UCSD-AML1 (cell line): ENCODE data around the gene SARNP.
A peak's percentile ranks its signal among the peaks of the same experiment; 100 is the strongest.
"Not testable (repeated sequence)": the region's sequence is repeated elsewhere in the genome, so short reads cannot be mapped to it uniquely, and the experiment has no call there.

Source experiments
- DNase-seq: peaks from one replicate; lab custom pipeline; 2025; ENCODE audit not compliant: unreplicated experiment; lab: John Stamatoyannopoulos, UW

The SARNP gene

DNA sequence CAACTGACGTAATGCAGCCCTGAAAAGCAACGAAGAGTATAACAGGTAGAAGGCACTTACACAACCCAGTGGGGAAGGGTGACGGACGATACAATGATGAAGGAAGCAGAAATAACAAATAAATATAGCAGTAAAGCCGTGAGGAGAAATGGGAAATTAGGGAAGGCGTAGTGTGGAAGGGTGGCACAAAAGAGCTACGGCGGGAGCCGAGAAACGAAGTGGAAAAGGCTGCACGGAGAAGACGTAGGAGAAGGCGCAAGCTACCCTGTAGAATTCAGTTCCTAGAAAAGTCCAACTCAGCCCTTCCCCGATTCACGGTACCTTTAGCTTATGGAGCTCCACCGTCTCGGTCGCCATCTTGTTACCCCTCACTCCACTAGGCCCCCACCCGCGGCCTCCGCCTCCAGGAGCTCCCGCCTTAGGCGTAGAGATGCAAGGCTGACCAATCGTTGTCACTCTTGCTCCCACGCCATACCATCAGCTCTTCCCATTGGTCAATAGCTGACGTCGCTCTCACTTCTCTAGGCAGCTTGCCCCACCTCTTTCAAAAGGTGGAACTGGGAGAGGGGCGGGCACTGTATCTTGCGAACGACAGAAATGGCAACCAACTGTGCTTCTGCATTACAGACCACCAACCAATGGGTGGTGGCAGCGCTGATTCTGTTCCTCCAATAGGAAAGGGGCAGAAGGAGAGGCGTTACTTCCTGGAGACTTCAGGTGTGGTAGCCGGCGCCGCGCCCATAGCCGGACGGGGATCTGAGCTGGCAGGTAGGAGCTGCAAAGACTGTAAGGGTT, at the start of gene SARNP, which contains the start of gene ORMDL2:
SARNP (minus strand) TSS at position 380 of the 795 bp plus-strand sequence; CDS start at position 357, 23 bp downstream.
ORMDL2 (plus strand) TSS at position 697 of the 795 bp plus-strand sequence. CDS start 959 bp downstream, outside the sequence.
- DNase-seq, result peak; percentile 95

- not testable (repeated sequence) for DNase-seq
These were observed 49.0 kb upstream of the SARNP start for GRCh38 chr12:55866454-55867004.

- no peak for DNase-seq
These were observed 47.8 kb upstream of the SARNP start for GRCh38 chr12:55865327-55865726.

DNA sequence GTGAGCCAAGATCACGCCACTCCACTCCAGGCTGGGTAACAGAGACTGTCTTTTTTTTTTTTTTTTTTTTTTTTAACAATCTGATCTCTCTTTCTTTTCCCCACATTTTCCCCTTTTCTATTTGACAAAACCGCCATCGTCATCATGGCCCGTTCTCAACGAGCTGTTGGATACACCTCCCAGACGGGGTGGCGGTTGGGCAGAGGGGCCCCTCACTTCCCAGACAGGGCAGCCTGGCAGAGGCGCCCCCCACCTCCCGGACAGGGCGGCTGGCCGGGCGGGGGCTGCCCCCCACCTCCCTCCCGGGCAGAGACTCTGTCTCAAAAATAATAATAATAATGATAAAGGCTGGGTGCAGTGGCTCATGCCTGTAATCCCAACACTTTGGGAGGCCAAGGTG, 45.4 kb upstream of the SARNP start:
- not testable (repeated sequence) for DNase-seq

DNA sequence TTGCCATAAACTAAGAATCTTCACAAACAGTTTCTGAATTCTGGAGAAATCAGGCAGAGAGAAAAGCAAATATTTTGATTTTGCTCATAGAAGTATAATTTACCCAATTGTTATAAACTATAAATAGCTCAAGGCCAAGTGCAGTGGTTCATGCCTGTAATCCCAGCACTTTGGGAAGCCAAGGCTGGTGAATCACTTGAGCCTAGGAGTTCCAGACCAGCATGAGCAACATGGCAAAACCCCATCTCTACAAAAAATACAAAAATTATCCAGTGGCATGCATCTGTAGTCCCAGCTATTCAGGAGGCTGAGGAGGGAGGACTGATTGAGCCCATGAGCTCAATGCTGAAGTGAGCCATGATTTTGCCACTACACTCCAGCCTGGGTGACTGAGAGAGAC, 44.8 kb upstream of the SARNP start:
- no peak for DNase-seq

DNA sequence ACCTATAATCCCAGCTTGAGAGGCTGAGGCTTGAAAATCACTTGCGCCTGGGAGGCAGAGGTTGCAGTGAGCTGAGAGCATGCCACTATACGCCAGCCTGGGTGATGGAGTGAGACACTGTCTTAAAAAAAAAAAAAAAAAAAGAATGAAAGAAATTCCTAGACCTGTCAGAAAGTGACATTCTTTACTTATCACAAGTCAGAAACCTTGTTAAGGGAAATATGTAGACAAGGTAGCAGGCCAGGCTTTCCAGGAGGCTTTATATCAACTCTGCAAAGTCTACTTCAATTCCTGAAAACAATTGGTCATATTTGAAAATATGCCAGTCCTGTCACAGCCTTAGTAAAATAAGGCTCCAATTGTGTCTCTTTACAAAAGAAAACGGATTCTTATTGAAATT, 44.3 kb upstream of the SARNP start:
- no peak for DNase-seq

DNA sequence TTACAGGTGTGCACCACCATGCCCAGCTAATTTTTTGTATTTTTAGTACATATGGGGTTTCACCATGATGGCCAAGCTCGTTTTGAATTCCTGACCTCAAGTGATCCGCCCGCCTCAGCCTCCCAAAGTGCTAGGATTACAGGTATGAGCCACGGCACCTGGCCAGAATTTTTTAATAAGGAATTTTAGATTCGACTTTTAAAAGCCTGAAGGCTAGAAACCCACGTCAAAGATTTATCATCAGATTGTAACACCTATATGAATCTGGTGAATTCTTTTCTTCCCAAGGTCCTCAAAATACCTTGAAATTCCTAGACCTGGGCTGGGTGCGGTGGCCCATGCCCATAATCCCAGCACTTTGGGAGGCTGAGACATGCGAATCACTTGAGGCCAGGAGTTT, 43.9 kb upstream of the SARNP start:
- no peak for DNase-seq

DNA sequence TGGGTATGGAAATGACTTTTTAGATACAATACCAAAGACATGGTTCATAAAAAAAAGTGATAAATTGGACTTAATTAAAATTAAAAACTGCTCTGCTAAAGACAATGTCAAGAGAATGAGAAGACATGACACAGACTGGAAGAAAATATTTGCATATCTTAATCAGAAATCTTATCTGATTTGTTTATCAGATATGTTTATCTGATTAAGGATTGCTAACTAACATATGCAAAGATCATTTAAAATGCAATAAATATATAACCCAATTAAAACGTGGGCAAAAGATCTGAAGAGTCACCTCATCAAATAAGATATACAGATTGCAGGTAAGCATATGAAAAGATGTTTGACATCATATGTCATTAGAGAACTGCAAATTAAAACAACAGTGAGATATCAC, 35.2 kb upstream of the SARNP start:
- DNase-seq, result no peak

GRCh38 chr12:55850893-55851292, 33.4 kb upstream of the SARNP start:
- no peak for DNase-seq

DNA sequence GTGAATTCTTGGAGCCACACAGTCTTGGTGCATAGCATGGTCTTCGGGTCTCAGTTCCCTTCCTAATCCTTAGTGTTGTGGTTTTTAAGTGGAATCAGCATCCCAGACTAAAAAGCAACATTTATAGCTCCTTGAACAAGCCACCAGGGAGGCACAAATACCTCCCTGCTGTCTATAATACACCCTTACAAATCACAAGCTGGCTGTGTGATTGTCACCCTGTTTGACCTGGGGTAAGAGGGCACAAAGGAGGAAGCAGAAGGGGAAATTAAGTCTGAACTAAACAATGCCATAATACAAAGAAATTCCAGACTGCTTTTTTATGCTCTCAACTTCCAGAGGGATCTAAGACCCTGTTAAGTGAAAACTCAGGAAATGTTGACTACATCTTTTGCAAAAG, 32.9 kb upstream of the SARNP start:
- no peak for DNase-seq

GRCh38 chr12:55849616-55850343, 32.3 kb upstream of the SARNP start:
- no peak for DNase-seq

GRCh38 chr12:55847603-55848291, 30.2 kb upstream of the SARNP start:
- DNase-seq, result peak; percentile 86

DNA sequence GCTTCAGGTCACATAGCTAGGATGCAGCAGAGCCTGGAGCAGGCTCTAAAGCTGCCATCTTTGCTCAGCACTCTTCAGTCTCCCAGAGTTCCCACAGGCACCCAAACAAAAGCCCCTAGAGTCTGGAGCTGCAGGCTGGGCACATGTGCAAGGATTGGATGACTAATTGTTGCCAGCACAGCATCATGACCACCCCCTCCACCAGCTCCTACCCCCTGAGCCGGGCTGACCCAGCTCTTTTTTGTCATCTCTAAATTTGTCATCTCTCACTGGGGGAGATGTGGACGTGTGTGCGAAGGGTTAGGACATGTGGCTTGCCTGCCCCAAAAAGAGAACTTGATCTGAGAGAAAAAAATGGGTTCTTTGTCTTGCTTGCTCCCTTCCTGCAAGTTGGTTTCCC, 29.5 kb upstream of the SARNP start:
- DNase-seq, result peak; percentile 28

DNA sequence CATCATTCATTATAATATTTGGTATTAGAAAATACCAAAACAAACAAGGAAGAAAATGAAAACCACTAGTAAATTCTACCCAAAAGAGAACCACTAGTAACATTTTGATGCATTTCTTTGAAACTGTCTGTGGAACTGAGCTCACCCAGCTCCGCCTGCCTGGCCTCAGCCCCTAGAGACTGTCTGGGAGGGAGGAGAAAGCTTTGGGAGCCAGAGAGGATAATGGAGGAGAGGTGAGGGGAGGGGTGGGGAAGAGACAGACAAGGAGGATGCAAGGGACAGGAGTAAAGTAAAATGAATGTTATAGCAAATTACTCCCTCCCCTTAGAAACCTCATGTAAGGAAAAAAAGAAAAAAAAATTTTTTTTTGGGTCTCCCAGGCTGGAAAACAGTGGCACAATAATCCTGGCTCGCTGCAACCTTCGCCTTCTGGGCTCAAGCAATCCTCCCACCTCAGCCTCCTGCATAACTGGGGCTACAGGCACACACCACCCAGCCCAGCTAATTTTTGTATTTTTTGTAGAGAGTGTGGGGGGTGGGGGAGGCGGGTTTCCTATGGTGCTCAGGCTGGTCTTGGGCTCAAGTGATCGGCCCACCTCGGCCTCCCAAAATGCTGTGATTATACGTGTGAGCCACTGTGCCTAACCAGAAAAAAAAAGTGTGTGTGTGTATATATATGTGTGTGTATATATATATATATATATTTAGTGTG, 28.4 kb upstream of the SARNP start:
- no peak for DNase-seq

DNA sequence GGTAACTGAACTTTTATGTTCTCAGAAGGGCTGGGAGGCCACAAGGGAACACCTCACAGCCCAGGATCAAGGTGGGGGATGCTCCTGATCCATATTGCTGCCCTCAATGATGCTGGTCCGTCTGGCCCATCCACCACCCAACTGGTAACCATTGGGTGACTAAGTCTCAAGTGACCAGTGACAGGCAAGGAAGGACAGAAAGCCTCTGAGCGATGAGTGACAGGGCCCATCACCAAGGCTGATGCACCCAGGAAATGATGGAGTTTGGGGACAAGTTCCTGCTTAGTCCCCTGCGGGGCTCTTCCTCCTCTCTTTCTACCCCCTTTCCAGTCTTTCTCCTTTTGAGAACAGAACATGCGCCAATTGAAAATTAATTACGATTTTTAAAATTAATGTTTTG, 27.8 kb upstream of the SARNP start:
- no peak for DNase-seq

DNA sequence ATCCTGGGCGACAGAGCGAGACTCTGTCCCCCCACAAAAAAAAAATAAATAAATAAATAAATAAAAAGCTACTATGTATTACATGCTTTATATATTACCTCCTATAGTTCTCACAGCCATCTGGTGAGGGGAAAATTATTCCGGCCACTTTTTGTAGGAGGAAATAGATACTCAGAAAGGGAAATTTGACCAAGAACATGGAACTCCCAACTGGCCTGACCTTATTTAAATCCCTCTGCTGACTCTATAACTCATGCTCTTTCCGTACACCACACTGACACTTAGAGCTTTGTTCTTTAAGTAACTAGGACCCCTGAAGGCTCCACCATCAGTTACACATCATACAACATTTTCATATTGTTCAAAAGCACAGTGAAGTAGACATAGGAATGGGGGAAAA, 27.4 kb upstream of the SARNP start:
- no peak for DNase-seq

- DNase-seq, result no peak
These were observed 25.9 kb upstream of the SARNP start for GRCh38 chr12:55843431-55843830.

DNA sequence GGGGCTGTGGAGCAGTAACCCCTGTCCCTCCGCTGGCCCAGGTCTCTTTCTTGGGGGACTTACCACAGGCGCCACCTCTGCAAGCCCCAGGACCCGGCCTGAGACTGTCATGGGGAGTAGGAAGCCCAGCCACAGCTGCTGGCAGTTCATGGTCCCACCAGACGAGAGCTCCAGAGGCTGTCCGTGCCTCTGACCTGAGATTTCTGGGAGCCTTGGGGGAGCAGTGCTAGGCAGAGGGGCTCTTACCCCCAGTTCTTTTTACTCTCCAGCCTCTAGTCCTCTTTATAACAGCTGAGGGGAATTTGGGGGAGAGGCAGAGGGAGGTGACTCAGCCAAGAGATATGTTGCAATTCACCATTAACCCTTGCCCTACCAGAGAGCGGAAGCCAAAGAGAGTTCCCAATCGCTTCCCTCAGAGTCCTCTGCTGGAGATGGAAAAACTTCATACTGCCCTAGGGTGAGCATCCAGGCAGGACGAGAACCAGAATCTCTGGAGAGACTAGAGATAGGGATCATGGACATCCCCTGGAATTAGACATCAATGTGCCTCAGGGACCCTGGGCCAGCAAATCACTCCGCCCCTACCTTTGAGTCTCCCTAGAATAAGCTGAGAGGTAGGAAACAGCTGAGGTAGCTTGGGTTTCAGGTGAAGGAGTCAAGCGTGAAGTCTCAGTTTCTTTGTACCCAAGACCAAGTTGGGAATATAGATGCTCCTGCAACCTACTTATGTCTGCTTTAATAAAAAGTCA, 25.3 kb upstream of the SARNP start, which contains the start of gene MMP19:
MMP19 (minus strand) TSS at position 256 of the 749 bp plus-strand sequence; CDS start at position 150, 106 bp downstream.
- no peak for DNase-seq

- no peak for DNase-seq
These were observed 23.2 kb upstream of the SARNP start for GRCh38 chr12:55840581-55841351.
